IPS-18a (cell line): ENCODE results near the gene NUP37.

ENCODE experiments used
- H3K27ac ChIP-seq: one replicate; pipeline ENCODE4 v1.5.1; 2013; ENCODE audit warnings: low read length
- H3K27me3 ChIP-seq: one replicate; pipeline ENCODE4 v1.6.1; 2013; ENCODE audit warnings: mild to moderate bottlenecking, low read length; ENCODE audit not compliant: control insufficient read depth, insufficient read depth
- H3K36me3 ChIP-seq: one replicate; pipeline ENCODE4 v1.6.1; 2013; ENCODE audit warnings: low read depth, low read length; ENCODE audit not compliant: control insufficient read depth
- H3K4me1 ChIP-seq: one replicate; pipeline ENCODE4 v1.6.1; 2013; ENCODE audit warnings: low read depth, low read length; ENCODE audit not compliant: control insufficient read depth
- H3K4me3 ChIP-seq: one replicate; pipeline ENCODE4 v1.5.1; 2013; ENCODE audit warnings: low read length
- H3K9ac ChIP-seq: one replicate; pipeline ENCODE4 v1.6.1; 2013; ENCODE audit warnings: mild to moderate bottlenecking, low read length, moderate library complexity
- H3K9me3 ChIP-seq: one replicate; pipeline ENCODE4 v1.6.1; 2013; ENCODE audit warnings: low read depth, low read length; ENCODE audit not compliant: control insufficient read depth

The NUP37 gene

DNA sequence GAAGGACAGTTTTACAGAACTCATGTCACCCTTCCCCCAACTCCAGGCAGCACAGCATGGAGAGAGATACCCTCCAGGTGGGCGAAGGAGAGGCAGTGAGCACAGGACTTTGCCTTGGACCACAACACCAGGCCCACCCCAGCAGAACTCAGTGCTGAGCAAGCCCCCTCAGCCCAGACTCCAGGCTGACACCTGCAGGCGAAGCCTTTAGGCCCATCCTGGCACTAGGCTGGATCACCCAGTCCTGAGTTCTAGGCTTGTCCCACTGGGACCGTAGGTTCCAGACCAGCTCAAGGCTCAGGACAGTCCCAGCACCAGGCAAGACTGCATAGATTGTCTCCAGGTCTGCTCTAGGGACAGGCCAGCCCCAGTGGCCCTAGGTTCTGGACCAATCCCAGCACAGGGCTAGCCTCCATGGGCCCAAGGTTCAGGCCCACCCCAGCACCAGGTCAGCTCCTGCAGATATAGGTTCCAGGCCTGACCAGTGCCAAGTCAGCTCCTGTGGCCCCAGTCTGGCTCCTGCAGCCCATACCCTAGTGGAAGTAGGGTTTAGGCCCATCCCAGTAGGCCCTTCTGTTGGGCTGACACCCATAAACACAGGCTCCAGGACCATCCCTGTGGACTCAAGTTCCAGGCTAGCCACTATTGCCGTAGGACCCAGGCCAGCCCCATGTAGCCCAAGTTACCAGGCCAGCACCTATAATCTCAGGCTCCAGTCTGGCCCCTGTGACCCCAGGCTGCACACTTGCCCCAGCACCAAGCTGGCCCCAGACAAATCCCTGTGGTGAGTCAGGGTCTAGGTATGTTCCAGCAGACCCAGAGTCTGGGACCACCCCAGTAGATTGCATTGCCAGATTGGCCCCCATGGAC lies 67.5 kb downstream of the NUP37 start:
- Histone ChIP-seq H3K27ac (no peak overlapping the region), H3K36me3 (no peaks in the 10 kb centered on the region)

DNA sequence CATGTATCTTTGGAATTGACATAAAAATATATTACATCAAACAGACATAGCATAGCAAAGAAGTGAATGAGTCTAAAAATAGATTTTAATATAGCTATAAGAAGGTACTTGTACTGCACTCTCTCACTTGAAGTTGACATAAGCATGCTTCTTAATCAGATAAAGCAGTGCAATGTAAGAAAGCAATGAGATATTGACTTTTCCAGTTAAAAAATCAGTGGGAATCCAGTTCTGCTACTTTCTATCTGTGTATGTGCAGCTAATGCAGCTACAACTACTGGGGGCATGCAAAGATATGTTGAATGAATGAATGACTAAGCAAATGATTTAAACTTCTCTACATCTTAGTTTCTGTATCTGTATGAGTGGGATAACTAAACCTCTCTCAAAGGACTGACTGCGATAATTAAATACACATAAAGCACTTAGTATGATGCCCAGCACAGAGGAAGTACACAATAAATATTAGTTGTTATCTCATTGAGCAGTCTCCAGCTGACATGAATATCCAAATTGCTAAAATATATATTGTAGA lies 68.4 kb downstream of the NUP37 start:
- Histone ChIP-seq H3K9ac (no peak overlapping the region), H3K27ac (no peak overlapping the region), H3K27me3 (no peaks in the 10 kb centered on the region), H3K9me3 (no peaks in the 10 kb centered on the region), H3K4me3 (no peak overlapping the region), H3K4me1 (no peaks in the 10 kb centered on the region), H3K36me3 (no peaks in the 10 kb centered on the region)

More for the DNA sequence above, 67.5 kb downstream of the NUP37 start:
- Histone ChIP-seq H3K27me3 (no peaks in the 10 kb centered on the region), H3K4me1 (no peaks in the 10 kb centered on the region), H3K9me3 (no peaks in the 10 kb centered on the region), H3K9ac (no peak overlapping the region), H3K4me3 (no peak overlapping the region)

- Histone ChIP-seq H3K4me1 (no peaks in the 10 kb centered on the region), H3K4me3 (no peak overlapping the region), H3K9me3 (no peaks in the 10 kb centered on the region), H3K27me3 (no peaks in the 10 kb centered on the region), H3K36me3 (no peaks in the 10 kb centered on the region), H3K27ac (no peak overlapping the region), H3K9ac (no peak overlapping the region)
These were observed 69.1 kb downstream of the NUP37 start for GRCh38 chr12:102050660-102051430.

DNA sequence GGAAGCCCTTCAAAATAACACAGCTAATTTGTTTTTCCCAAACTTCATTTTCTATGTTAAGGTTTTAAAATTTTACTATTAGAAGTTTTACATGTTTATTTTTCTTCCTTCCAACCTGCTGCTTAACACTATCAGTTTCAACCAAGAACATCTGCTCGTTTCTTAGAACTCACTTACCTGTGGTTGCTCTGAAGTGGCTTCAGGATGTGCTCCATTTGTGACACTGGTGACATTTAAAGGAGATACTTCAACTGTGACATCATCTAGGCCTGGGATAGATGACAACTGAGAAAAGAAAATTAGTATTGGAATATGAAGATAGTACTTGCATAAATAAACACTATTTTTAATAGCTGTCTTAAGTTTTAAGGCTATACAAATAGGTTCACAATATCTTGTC lies 76.0 kb downstream of the NUP37 start:
- no peaks in the 10 kb centered on the region for H3K4me1 ChIP-seq
- H3K36me3 ChIP-seq = no peaks in the 10 kb centered on the region
- H3K9ac ChIP-seq = no peak overlapping the region
- no peak overlapping the region for H3K4me3 ChIP-seq
- H3K27me3 ChIP-seq = no peaks in the 10 kb centered on the region
- H3K27ac ChIP-seq = no peak overlapping the region
- no peaks in the 10 kb centered on the region for H3K9me3 ChIP-seq

DNA sequence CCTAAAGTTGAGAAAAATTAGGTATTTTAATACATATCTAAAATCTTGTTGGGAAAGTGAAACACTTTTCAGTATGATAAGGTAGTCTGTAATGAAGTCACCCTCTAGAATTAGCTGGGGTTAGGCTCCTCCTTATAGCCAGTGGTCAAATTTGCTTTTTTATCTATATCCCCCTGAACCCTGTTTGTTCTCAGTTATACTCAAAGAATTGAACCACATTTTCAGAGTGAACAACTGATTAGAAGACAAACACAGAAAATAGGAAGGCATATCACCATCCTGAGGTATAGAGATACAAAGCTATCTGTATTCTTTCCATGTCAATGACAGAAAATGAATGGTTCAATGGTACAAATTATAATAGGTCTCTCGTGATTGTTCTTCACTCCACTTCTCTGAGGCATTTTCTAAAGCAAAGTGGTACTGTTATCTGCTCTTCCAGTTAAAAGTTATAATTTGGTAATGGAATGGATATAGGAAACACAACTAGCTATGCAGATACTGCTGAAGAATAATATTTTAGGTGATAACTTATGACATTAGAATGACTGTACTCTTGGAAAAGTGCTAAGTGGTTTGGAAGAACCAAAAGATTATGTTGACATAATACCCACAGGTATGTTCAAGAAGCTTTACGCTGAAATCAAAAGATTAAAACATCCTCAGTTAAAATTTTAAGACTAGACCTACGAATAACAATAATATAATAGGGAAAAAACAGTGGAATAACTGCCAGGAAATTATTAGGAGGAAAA lies 85.7 kb downstream of the NUP37 start:
- Histone ChIP-seq H3K9ac (no peak overlapping the region), H3K27me3 (no peaks in the 10 kb centered on the region), H3K9me3 (no peaks in the 10 kb centered on the region), H3K4me1 (no peaks in the 10 kb centered on the region), H3K36me3 (no peaks in the 10 kb centered on the region), H3K27ac (no peak overlapping the region), H3K4me3 (no peak overlapping the region)

DNA sequence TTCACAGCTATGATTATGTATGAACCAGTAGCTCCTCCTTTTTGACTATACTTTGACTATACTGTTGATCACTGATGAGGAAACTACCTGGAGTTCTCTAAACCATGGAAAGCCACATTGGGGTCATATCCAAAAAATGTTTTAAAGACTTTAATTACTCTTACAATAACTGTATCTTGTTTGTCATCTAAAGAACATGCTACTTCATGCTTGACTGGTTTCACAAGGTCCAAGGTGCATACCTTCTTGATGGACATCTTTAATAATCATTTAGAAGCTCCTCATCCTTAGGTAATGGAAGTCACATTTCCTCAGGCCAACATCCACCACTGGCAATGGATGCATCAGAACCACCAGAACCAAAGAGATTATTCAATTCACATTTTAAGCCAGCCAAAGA lies 88.1 kb downstream of the NUP37 start:
- no peaks in the 10 kb centered on the region for H3K36me3 ChIP-seq
- no peaks in the 10 kb centered on the region for H3K27me3 ChIP-seq
- no peaks in the 10 kb centered on the region for H3K4me1 ChIP-seq

DNA sequence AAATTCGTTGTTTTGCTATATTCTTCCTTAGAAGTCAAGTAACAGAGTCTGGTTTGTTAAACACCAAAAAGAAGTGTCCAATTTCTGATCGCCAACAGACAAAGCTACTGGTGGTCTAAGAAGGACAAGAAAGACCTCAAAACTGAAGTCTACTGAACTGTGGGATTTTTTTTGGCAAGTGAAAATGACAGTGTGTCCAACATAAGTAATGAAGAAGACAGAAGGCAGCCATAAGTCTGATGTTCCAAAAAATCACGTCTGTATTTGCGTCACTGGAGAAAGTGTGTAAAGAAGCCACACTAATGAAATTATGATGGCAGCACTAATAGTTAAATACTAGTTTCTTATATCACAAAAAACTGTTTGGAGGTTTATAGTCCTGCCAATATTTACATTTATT lies 90.8 kb downstream of the NUP37 start:
- Histone ChIP-seq H3K4me3 (no peak overlapping the region), H3K9ac (no peak overlapping the region), H3K4me1 (no peaks in the 10 kb centered on the region), H3K27me3 (no peaks in the 10 kb centered on the region), H3K9me3 (no peaks in the 10 kb centered on the region), H3K27ac (no peak overlapping the region), H3K36me3 (no peaks in the 10 kb centered on the region)

More for the DNA sequence above, 88.1 kb downstream of the NUP37 start:
- H3K9ac ChIP-seq = no peak overlapping the region
- no peak overlapping the region for H3K27ac ChIP-seq
- H3K4me3 ChIP-seq = no peak overlapping the region
- no peaks in the 10 kb centered on the region for H3K9me3 ChIP-seq

- Histone ChIP-seq H3K27me3 (no peaks in the 10 kb centered on the region), H3K9me3 (no peaks in the 10 kb centered on the region), H3K4me3 (no peak overlapping the region), H3K4me1 (no peaks in the 10 kb centered on the region), H3K9ac (no peak overlapping the region), H3K27ac (no peak overlapping the region), H3K36me3 (no peaks in the 10 kb centered on the region)
These were observed 93.2 kb downstream of the NUP37 start for GRCh38 chr12:102026728-102027127.

DNA sequence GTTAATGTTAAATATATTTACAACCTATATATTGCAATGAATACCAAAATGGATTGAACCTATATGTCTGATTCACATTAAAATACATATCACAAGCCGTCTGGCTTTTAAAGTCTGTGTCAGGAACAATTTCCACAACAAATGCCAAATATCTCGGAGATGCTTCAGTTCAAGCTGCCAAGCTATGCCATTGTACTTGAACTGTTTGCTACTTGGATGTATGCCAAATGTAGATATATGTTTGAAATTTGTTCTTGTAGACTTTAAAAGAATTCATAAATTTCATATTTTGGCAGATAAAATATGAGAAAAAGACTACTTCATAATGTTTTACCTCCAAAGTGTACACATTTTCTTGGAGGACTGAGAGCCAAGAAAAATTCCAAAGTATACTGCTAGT lies 95.1 kb downstream of the NUP37 start:
- Histone ChIP-seq H3K9ac (no peak overlapping the region), H3K27me3 (no peaks in the 10 kb centered on the region), H3K9me3 (no peaks in the 10 kb centered on the region), H3K4me3 (no peak overlapping the region), H3K27ac (no peak overlapping the region), H3K4me1 (no peaks in the 10 kb centered on the region), H3K36me3 (no peaks in the 10 kb centered on the region)

GRCh38 chr12:102023343-102023930 lies 96.5 kb downstream of the NUP37 start:
- Histone ChIP-seq H3K4me1 (no peaks in the 10 kb centered on the region), H3K9ac (no peak overlapping the region), H3K27ac (no peak overlapping the region), H3K9me3 (no peaks in the 10 kb centered on the region), H3K27me3 (no peaks in the 10 kb centered on the region), H3K4me3 (no peak overlapping the region), H3K36me3 (no peaks in the 10 kb centered on the region)
